Spleen (tissue), 11 donors: Measurements from ENCODE around the gene LY6G6D. TPM values are rescaled to one million over a fixed set of nuclear protein-coding genes. Genes with fewer than 3 reads are reported as not detected.

Experiments
- DNase-seq: peaks from one replicate; pipeline ENCODE4 v3.0.0-alpha.2; 2020
- H3K27ac ChIP-seq, 8 donors: fragments of 200-600 bp; sonication (generic) in 7 of 8; 1 replicate in 4 of 8; 2 replicates in 4 of 8; pipeline versions ENCODE4 v1.5.0 to v1.8.0; 2016 to 2021; ENCODE audit warnings: inconsistent platforms in 4 of 8, mild to moderate bottlenecking in 4 of 8, moderate library complexity in 1 of 8
- H3K27me3 ChIP-seq, 7 donors: fragments of 200-600 bp; sonication (generic) in 6 of 7; replicated peaks in 1 of 7; 1 replicate in 4 of 7; 2 replicates in 3 of 7; pipeline versions ENCODE4 v1.5.0 to v1.8.0; 2016 to 2021; ENCODE audit warnings: inconsistent platforms in 3 of 7, mild to moderate bottlenecking in 1 of 7
- H3K36me3 ChIP-seq, 6 donors: fragments of 200-600 bp; sonication (generic) in 5 of 6; 1 replicate in 4 of 6; 2 replicates in 2 of 6; pipeline versions ENCODE4 v1.5.0 to v1.8.0; 2016 to 2021; ENCODE audit warnings: inconsistent platforms in 2 of 6
- H3K4me1 ChIP-seq, 6 donors: fragments of 200-600 bp; sonication (generic) in 5 of 6; 1 replicate in 3 of 6; 2 replicates in 3 of 6; pipeline versions ENCODE4 v1.5.0 to v1.8.0; 2016 to 2021; ENCODE audit warnings: inconsistent platforms in 3 of 6
- H3K4me3 ChIP-seq, 8 donors: fragments of 200-600 bp; sonication (generic) in 7 of 8; 1 replicate in 4 of 8; 2 replicates in 4 of 8; pipeline versions ENCODE4 v1.5.0 to v1.8.0; 2016 to 2021; ENCODE audit warnings: inconsistent platforms in 4 of 8, mild to moderate bottlenecking in 4 of 8, moderate library complexity in 2 of 8
- H3K9me3 ChIP-seq, 8 donors: fragments of 200-600 bp; sonication (generic) in 7 of 8; 1 replicate in 4 of 8; 2 replicates in 4 of 8; pipeline versions ENCODE4 v1.5.0 to v1.8.0; 2016 to 2021; ENCODE audit warnings: inconsistent platforms in 4 of 8
- CTCF ChIP-seq, 11 experiments: fragments of 200-600 bp in 7 of 11; fragments of 450-650 bp in 4 of 11; sonication (generic) in 4 of 11; IDR thresholded peaks in 8 of 11; conservative IDR thresholded peaks in 3 of 11; 1 replicate in 7 of 11; 2 replicates in 4 of 11; pipeline versions ENCODE4 v1.4.0 to v1.8.0; 2016 to 2021; ENCODE audit warnings: antibody characterized with exemption in 11 of 11, inconsistent platforms in 4 of 11, mild to moderate bottlenecking in 1 of 11
- POLR2A ChIP-seq, 3 donors: fragments of 450-650 bp; IDR thresholded peaks; one replicate each; pipeline ENCODE4 v1.5.1; 2017; ENCODE audit warnings: antibody characterized with exemption in 3 of 3, mild to moderate bottlenecking in 1 of 3
- POLR2AphosphoS5 ChIP-seq, 3 donors: sonication (generic); formaldehyde crosslinking; IDR thresholded peaks; one replicate each; pipeline ENCODE4 v1.5.1; 2017; ENCODE audit warnings: antibody characterized with exemption in 3 of 3
- whole genome bisulfite sequencing, 5 donors: extraction: QIAGEN DNeasy Blood & Tissue Kit in 3 of 5; methylation state at CpG; one replicate each; pipeline versions ENCODE4 v1.1.5 to v1.1.7; 2013 to 2018; 5-methylcytosine and 5-hydroxymethylcytosine counted together
- intact Hi-C: fragments of 100-400 bp; cut with DNase I; formaldehyde crosslinking; loops from one replicate; pipeline ENCODE4 v1.15.0; 2023; ENCODE audit warnings: low total_unique reads
- polyA plus RNA-seq, 3 donors: library from polyadenylated mRNA; stranded (reverse); fragments of 200-250 nt; gene quantifications; one replicate each; pipeline ENCODE4 v1.2.1, GENCODE V29; 2013
- total RNA-seq, 7 donors: library from RNA; depleted of rRNA in 3 of 7; stranded (reverse); fragments of >200 nt in 3 of 7; fragmentation: NEBNext Ultra II Directional in 4 of 7; extraction: Animal tissue kit (Norgen Biotek cat#: 25700) in 4 of 7; gene quantifications; one replicate each; pipeline versions ENCODE4 v1.1.0 to v1.2.1, GENCODE V29; 2016 to 2021
- donor health status: healthy with polysubstance abuse.
- donor health status: DM: no; HTN: no; CAD: no; lungs with moderate emphysema.
- donor health status: DM: no; HTN: no; CAD: no.
- donor health status: Bipolar disorder and iron deficiency.
- donor health status: healthy.
- donor health status: DM: no; HTN: no; CAD: no.
- donor health status: DM: yes; HTN: yes; CAD: no.

LY6G6D gene
- total and polyA plus RNA-seq, 10 donors = not detected

- H3K4me3 ChIP-seq = peak overlapping the region in 5 of 8 donors; percentile 75 to 83 (median 80)
- no peaks in the 10 kb centered on the region for H3K27me3 ChIP-seq
- DNase-seq = peak; percentile 71
- intact Hi-C loops = loop anchor here (10.0 kb wide), 2 partner anchors 64 to 94 kb away; partner anchors contain the start of genes HSPA1B and VARS1
- H3K36me3 ChIP-seq = peaks cover 7 to 66% (median 40%) of the 10 kb centered on the region in 6 donors
- no peaks in the 10 kb centered on the region for H3K9me3 ChIP-seq
- WGBS, 5 donors = 89 to 94% (median 90%) methylated on average over 11 of the region's 11 CpGs
- TF ChIP-seq POLR2AphosphoS5 (IDR thresholded peaks at IDR 0.05) = peak in 1 of 3 donors; percentile 5
- no peak for TF ChIP-seq POLR2A (IDR thresholded peaks at IDR 0.05)
- H3K4me1 ChIP-seq = peaks cover 48 to 95% (median 87%) of the 10 kb centered on the region in 6 donors
- H3K27ac ChIP-seq = peak overlapping the region in 7 of 8 donors; percentile 93 to 99 (median 94)
Measured at GRCh38 chr6:31730631-31731086, 15.5 kb downstream of the LY6G6D start.

- Histone ChIP-seq H3K27me3 (no peaks in the 10 kb centered on the region), H3K9me3 (no peaks in the 10 kb centered on the region), H3K36me3 (peaks cover 7 to 52% (median 38%) of the 10 kb centered on the region in 6 donors), H3K4me1 (peaks cover 48 to 89% (median 81%) of the 10 kb centered on the region in 6 donors), H3K27ac (peak overlapping the region in 7 of 8 donors; percentile 22 to 99 (median 94)), H3K4me3 (no peak overlapping the region)
- 54 to 73% (median 58%) methylated on average over 3 of the region's 3 CpGs for WGBS, 5 donors
- TF ChIP-seq POLR2AphosphoS5 (IDR thresholded peaks at IDR 0.05) = no peak
- TF ChIP-seq CTCF (IDR thresholded peaks at IDR 0.05 in 8 of 11, conservative IDR thresholded peaks at IDR 0.05 in 3 of 11) = no peak
- intact Hi-C loops = loop anchor here (10.0 kb wide), 2 partner anchors 63 to 93 kb away; partner anchors contain the start of genes HSPA1B and VARS1
- DNase-seq = no peak
Measured at GRCh38 chr6:31732029-31732428, 16.9 kb downstream of the LY6G6D start.

- no peak for TF ChIP-seq CTCF (IDR thresholded peaks at IDR 0.05 in 8 of 11, conservative IDR thresholded peaks at IDR 0.05 in 3 of 11)
- no peak for TF ChIP-seq POLR2AphosphoS5 (IDR thresholded peaks at IDR 0.05)
- TF ChIP-seq POLR2A (IDR thresholded peaks at IDR 0.05) = no peak
- H3K27ac ChIP-seq = peak overlapping the region in 7 of 8 donors; percentile 29 to 99 (median 96)
- H3K4me1 ChIP-seq = peaks cover 52 to 89% (median 81%) of the 10 kb centered on the region in 6 donors
- H3K9me3 ChIP-seq = no peaks in the 10 kb centered on the region
- H3K36me3 ChIP-seq = peaks cover 7 to 43% (median 38%) of the 10 kb centered on the region in 6 donors
- peak overlapping the region in 7 of 8 donors; percentile 80 to 95 (median 86) for H3K4me3 ChIP-seq
- 78 to 85% (median 83%) methylated on average over 4 of the region's 4 CpGs for WGBS, 5 donors
- H3K27me3 ChIP-seq = no peaks in the 10 kb centered on the region
- intact Hi-C loops = loop anchor here (10.0 kb wide), 2 partner anchors 61 to 91 kb away; partner anchors contain the start of genes HSPA1B and VARS1
- DNase-seq = peak; percentile 44
Measured at GRCh38 chr6:31733734-31734133, 18.6 kb downstream of the LY6G6D start.

- Histone ChIP-seq H3K9me3 (no peaks in the 10 kb centered on the region), H3K4me3 (peak overlapping the region; percentile 80 to 95 (median 88)), H3K27ac (peak overlapping the region; percentile 81 to 99 (median 96)), H3K27me3 (no peaks in the 10 kb centered on the region), H3K36me3 (peaks cover 7 to 43% (median 38%) of the 10 kb centered on the region in 6 donors), H3K4me1 (peaks cover 53 to 89% (median 81%) of the 10 kb centered on the region in 6 donors)
- WGBS, 5 donors = 0% methylated on average over 2 of the region's 2 CpGs; no CpG with 5 or more reads in 1 of the 5 donors
- TF ChIP-seq POLR2AphosphoS5 (IDR thresholded peaks at IDR 0.05) (no peak), POLR2A (IDR thresholded peaks at IDR 0.05) (no peak), CTCF (IDR thresholded peaks at IDR 0.05 in 8 of 11, conservative IDR thresholded peaks at IDR 0.05 in 3 of 11) (no peak)
- intact Hi-C loops = loop anchor here (10.0 kb wide), 2 partner anchors 60 to 90 kb away; partner anchors contain the start of genes HSPA1B and VARS1
- peak; percentile 40 for DNase-seq
Measured at GRCh38 chr6:31734247-31734820, 19.2 kb downstream of the LY6G6D start.
